ENCODE data around the gene ANO1. TPM values are rescaled to one million over a fixed set of nuclear protein-coding genes. Genes with fewer than 3 reads are reported as not detected.

ANO1 gene
- total RNA-seq, 4 donors from 2014 or later = 25.3 to 107 (median 48.8) TPM

DNA sequence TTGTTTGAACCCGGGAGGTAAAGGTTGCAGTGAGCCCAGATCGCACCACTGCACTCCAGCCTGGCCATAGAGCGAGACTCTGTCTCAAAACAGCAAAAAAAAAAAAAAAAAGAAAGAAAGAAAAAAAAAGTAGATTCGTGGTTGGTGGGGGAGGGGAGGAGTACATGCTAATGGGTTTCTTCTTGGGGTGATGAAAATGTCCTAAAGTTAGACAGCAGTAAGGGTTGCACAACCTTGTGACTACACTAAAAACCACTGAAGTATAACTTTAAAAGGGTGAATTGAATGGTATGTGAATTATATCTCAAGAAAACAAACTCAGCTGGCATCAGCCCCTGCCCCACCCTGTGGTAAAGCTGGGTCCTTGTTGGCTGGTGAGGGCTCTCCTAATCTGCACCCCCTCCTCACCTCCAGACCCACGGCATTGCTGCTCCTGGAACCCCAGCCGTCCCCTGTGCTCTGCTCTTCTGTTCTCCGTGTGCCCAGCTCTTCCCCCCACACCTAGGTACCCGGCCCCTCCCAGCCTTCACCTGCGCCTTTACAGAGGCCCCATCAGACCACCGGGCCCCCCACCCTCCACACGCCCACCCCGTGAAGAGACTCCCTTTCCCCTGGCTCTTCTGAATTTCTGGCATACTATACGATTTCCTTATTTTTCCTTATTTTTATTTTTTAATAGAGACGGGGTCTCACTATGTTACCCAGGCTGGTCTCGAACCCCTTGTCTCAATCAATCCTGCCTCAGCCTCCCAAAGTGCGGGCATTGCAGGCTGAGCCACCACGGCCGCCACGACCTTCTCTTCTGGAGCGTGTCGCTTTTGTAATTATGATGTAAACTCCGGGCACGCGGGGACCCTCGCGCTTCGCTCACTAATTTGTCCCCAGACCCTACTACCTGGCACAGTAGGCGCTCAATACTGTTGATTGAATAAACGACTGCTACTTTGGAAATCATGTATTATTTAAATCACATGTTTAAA, 124.1 kb downstream of the ANO1 start:
- peak overlapping the region; percentile 85 to 96 (median 91) for H3K27ac ChIP-seq (replicated peaks in 1 of 4)
- H3K4me3 ChIP-seq = peak overlapping the region; percentile 79 to 96 (median 92)
- peaks cover 0 to 12% (median 0%) of the 10 kb centered on the region in 4 donors for H3K27me3 ChIP-seq
- peaks cover 19 to 34% (median 25%) of the 10 kb centered on the region in 4 donors for H3K4me1 ChIP-seq
- DNase-seq (ENCODE audit: extremely low spot score) = no peak
- peaks cover 8 to 26% (median 19%) of the 10 kb centered on the region in 4 donors for H3K36me3 ChIP-seq
- intact Hi-C loops (cut with DNase I) = loop anchor here (5.0 kb wide), 1 partner anchor 200 kb away; no protein-coding TSS in a partner anchor
- WGBS = 68% methylated on average over 29 of the region's 29 CpGs
- no peak for TF ChIP-seq EP300 (IDR thresholded peaks at IDR 0.05)
- no peak for TF ChIP-seq POLR2A (IDR thresholded peaks at IDR 0.05; ENCODE audit: low read depth)
- TF ChIP-seq, protein P1, sequence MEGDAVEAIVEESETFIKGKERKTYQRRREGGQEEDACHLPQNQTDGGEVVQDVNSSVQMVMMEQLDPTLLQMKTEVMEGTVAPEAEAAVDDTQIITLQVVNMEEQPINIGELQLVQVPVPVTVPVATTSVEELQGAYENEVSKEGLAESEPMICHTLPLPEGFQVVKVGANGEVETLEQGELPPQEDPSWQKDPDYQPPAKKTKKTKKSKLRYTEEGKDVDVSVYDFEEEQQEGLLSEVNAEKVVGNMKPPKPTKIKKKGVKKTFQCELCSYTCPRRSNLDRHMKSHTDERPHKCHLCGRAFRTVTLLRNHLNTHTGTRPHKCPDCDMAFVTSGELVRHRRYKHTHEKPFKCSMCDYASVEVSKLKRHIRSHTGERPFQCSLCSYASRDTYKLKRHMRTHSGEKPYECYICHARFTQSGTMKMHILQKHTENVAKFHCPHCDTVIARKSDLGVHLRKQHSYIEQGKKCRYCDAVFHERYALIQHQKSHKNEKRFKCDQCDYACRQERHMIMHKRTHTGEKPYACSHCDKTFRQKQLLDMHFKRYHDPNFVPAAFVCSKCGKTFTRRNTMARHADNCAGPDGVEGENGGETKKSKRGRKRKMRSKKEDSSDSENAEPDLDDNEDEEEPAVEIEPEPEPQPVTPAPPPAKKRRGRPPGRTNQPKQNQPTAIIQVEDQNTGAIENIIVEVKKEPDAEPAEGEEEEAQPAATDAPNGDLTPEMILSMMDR (IDR thresholded peaks at IDR 0.05) = no peak
- no peak for TF ChIP-seq POLR2AphosphoS5 (IDR thresholded peaks at IDR 0.05)
- no peaks in the 10 kb centered on the region for H3K9me3 ChIP-seq

DNA sequence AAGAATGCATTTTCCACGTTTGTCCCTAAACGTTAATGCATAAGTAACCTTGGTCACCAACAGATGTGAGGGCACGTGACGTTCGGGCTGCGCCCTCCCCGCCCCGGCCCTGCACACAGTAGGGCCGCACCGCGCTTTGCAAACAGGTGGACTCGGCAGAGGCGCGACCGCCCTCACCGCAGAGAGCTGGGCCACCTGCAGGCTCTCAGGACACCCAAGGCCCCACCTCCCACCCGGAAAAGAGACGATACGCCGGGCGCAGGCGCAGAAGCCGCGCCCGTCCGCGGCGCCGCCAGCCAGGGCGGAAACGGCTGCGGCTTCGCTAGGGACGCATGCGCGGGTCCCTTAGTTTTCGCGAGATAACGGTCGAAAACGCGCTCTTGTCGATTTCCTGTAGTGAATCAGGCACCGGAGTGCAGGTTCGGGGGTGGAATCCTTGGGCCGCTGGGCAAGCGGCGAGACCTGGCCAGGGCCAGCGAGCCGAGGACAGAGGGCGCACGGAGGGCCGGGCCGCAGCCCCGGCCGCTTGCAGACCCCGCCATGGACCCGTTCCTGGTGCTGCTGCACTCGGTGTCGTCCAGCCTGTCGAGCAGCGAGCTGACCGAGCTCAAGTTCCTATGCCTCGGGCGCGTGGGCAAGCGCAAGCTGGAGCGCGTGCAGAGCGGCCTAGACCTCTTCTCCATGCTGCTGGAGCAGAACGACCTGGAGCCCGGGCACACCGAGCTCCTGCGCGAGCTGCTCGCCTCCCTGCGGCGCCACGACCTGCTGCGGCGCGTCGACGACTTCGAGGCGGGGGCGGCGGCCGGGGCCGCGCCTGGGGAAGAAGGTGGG, 125.0 kb downstream of the ANO1 start, which contains the start of gene FADD:
TSS of gene FADD (plus strand) at position 377 of the 831 bp plus-strand sequence. CDS start at position 541, 164 bp downstream.
- peaks cover 0 to 12% (median 0%) of the 10 kb centered on the region in 4 donors for H3K27me3 ChIP-seq
- H3K4me1 ChIP-seq = peaks cover 22 to 39% (median 25%) of the 10 kb centered on the region in 4 donors
- H3K4me3 ChIP-seq = peak within 1 kb of the TSS; percentile 79 to 96 (median 92)
- H3K36me3 ChIP-seq = peaks cover 9 to 36% (median 28%) of the 10 kb centered on the region in 4 donors
- TF ChIP-seq, protein P1 (IDR thresholded peaks at IDR 0.05) = peak in 1 of 3 experiments; percentile 11
- TF ChIP-seq POLR2AphosphoS5 (IDR thresholded peaks at IDR 0.05) = peak; percentile 90
- TF ChIP-seq EP300 (IDR thresholded peaks at IDR 0.05) = no peak
- peak; percentile 52 for TF ChIP-seq POLR2A (IDR thresholded peaks at IDR 0.05; ENCODE audit: low read depth)
- intact Hi-C loops (cut with DNase I) = loop anchor here (5.0 kb wide), 1 partner anchor 199 kb away; no protein-coding TSS in a partner anchor
- WGBS = 0% methylated on average over 31 of the region's 91 CpGs
- DNase-seq (ENCODE audit: extremely low spot score) = peak; percentile 96
- H3K27ac ChIP-seq (replicated peaks in 1 of 4) = peak within 1 kb of the TSS; percentile 85 to 96 (median 91)
- no peaks in the 10 kb centered on the region for H3K9me3 ChIP-seq

DNA sequence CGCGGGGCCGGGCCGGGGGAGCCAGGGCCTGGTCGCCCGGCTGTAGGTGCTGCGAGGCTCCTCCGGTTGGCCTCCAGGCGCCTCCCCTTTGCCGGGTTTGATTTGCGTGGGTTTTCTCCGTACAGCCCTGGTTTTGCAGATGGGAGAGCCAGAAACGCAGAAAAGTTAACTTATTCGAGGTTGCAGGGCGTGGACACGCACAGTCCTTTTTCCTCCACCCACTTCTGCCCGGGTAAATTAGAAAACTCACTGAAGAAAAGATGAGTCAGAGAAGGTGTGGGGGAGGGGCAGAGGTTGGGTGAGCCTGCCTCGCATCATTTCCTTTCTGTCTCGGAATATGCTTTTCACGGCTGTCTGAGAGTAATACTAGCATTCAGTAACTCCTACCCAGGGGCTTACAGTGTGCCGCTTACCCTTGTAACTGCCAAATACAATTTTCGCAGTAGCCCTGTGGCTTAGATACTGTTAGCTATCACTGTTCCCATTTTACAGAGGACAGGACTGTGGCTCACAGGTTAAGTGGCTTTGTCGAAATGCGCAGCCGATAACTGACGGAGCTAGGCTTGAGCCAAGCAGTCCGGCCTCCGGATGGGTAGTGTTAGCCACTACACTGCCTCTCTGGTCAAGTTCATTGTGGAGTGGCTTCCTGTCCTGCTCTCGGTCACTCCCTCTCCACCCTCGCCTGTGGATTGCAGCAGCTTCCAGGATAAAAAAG, 125.8 kb downstream of the ANO1 start:
- WGBS = 4% methylated on average over 24 of the region's 30 CpGs
- TF ChIP-seq, protein P1 (IDR thresholded peaks at IDR 0.05) = no peak
- TF ChIP-seq EP300 (IDR thresholded peaks at IDR 0.05) (no peak), POLR2A (IDR thresholded peaks at IDR 0.05; ENCODE audit: low read depth) (no peak), POLR2AphosphoS5 (IDR thresholded peaks at IDR 0.05) (peak; percentile 30 to 35)
- peak overlapping the region; percentile 79 to 96 (median 92) for H3K4me3 ChIP-seq
- peaks cover 15 to 43% (median 36%) of the 10 kb centered on the region in 4 donors for H3K36me3 ChIP-seq
- peaks cover 0 to 12% (median 0%) of the 10 kb centered on the region in 4 donors for H3K27me3 ChIP-seq
- no peaks in the 10 kb centered on the region for H3K9me3 ChIP-seq
- H3K4me1 ChIP-seq = peaks cover 22 to 39% (median 25%) of the 10 kb centered on the region in 4 donors
- intact Hi-C loops (cut with DNase I) = loop anchor here (5.0 kb wide), 1 partner anchor 198 kb away; no protein-coding TSS in a partner anchor
- H3K27ac ChIP-seq (replicated peaks in 1 of 4) = peak overlapping the region; percentile 85 to 96 (median 91)
- DNase-seq (ENCODE audit: extremely low spot score) = no peak

DNA sequence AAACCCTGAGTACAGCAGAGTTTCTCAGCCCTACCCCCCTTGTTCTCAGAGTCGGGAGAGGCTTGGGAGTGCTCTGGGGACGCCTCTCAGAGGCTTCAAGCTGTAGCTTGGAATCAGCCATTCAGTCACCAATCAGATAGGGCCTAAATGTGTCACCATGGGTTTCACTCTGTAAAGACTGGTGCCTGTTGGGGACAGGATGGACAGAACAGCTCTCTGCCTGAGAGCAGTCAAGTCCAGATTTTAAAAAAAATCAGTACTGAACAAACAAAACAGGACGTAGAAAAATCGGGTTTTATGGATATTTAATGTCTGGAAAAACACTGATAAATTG, 126.3 kb downstream of the ANO1 start:
- peaks cover 0 to 10% (median 0%) of the 10 kb centered on the region in 4 donors for H3K27me3 ChIP-seq
- no peaks in the 10 kb centered on the region for H3K9me3 ChIP-seq
- 47% methylated on average over 3 of the region's 4 CpGs for WGBS
- no peak for DNase-seq (ENCODE audit: extremely low spot score)
- peak overlapping the region; percentile 85 to 96 (median 91) for H3K27ac ChIP-seq (replicated peaks in 1 of 4)
- no peak for TF ChIP-seq POLR2AphosphoS5 (IDR thresholded peaks at IDR 0.05)
- TF ChIP-seq, protein P1 (IDR thresholded peaks at IDR 0.05) = no peak
- TF ChIP-seq POLR2A (IDR thresholded peaks at IDR 0.05; ENCODE audit: low read depth) = no peak
- TF ChIP-seq EP300 (IDR thresholded peaks at IDR 0.05) = no peak
- peaks cover 22 to 39% (median 25%) of the 10 kb centered on the region in 4 donors for H3K4me1 ChIP-seq
- H3K36me3 ChIP-seq = peaks cover 15 to 49% (median 40%) of the 10 kb centered on the region in 4 donors
- H3K4me3 ChIP-seq = peak overlapping the region; percentile 79 to 96 (median 92)
- intact Hi-C loops (cut with DNase I) = loop anchor here (5.0 kb wide), 1 partner anchor 198 kb away; no protein-coding TSS in a partner anchor

Measured in esophagus muscularis mucosa (tissue), 4 donors.